IPS-11a (cell line): ENCODE measurements around the gene CASP6.

Experiments used
- H3K4me3 ChIP-seq: one replicate; pipeline ENCODE4 v1.5.1; 2013; ENCODE audit warnings: low read depth, low read length, control low read depth

CASP6 gene

GRCh38 chr4:109672169-109672930 lies 30.9 kb downstream of the CASP6 start:
- H3K4me3 ChIP-seq = no peak overlapping the region

- no peak overlapping the region for H3K4me3 ChIP-seq
Observed at GRCh38 chr4:109671350-109671749, 31.9 kb downstream of the CASP6 start.

GRCh38 chr4:109665783-109666485 lies 37.3 kb downstream of the CASP6 start:
- no peak overlapping the region for H3K4me3 ChIP-seq

GRCh38 chr4:109662771-109663170 lies 40.5 kb downstream of the CASP6 start:
- H3K4me3 ChIP-seq = no peak overlapping the region

GRCh38 chr4:109662116-109662515 lies 41.1 kb downstream of the CASP6 start:
- H3K4me3 ChIP-seq = no peak overlapping the region

- H3K4me3 ChIP-seq = no peak overlapping the region
Observed at GRCh38 chr4:109658871-109659410, 44.3 kb downstream of the CASP6 start.

- H3K4me3 ChIP-seq = no peak overlapping the region
Observed at GRCh38 chr4:109657854-109658418, 45.3 kb downstream of the CASP6 start.

GRCh38 chr4:109655396-109655795 lies 47.8 kb downstream of the CASP6 start:
- H3K4me3 ChIP-seq = no peak overlapping the region

- H3K4me3 ChIP-seq = no peak overlapping the region
Observed at GRCh38 chr4:109649872-109650271, 53.4 kb downstream of the CASP6 start.

GRCh38 chr4:109648997-109649575 lies 54.2 kb downstream of the CASP6 start:
- no peak overlapping the region for H3K4me3 ChIP-seq

- no peak overlapping the region for H3K4me3 ChIP-seq
Observed at GRCh38 chr4:109648266-109648996, 54.8 kb downstream of the CASP6 start.

GRCh38 chr4:109645874-109646710 lies 57.2 kb downstream of the CASP6 start:
- no peak overlapping the region for H3K4me3 ChIP-seq

GRCh38 chr4:109640644-109641043 lies 62.6 kb downstream of the CASP6 start:
- H3K4me3 ChIP-seq = no peak overlapping the region
